NCI-H146 (cell line): Measurements from ENCODE around the gene VAPB.

Source experiments
- DNase-seq: peaks from one replicate; lab custom pipeline; 2025; lab: John Stamatoyannopoulos, UW

Gene VAPB

DNA sequence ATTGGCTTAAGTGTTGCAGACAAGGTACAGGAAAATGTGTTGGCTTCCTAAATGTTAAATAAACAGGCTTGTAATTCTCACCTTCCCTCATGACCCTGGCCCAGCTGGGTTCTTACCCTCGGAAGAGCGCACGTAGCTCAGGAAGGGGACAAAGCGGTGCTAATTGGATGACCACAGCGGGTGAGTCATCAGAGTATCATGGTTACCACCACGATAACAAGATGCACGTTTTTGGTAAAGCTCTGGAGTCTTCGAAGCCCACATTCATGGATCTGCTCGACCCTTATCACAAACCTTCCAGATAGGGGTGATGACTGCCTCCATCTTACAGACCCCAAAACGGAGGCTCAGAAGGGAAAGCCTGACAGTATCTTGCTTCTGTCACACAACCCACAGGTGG, 93.4 kb downstream of the VAPB start:
- DNase-seq, result no peak

DNA sequence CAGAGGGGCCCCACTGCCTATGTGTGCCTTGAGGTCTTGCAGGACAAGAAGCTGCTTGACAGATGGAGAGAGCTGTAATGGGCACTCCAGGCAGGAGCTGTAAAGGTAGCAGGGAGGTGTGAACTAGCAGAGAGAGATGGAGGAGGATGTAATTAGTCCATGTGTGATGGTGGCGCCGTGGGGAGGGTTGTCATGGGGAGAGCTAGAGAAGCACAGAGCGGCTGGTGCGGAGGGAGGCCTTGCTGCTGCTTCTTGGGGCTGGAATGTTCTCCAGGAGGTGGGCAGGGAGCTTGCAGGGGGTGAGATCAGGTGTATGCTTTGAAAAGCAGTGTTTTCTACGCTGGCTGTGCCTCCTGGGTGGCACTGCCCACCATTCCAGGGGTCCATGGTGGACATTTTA, 94.0 kb downstream of the VAPB start:
- DNase-seq, result no peak

DNA sequence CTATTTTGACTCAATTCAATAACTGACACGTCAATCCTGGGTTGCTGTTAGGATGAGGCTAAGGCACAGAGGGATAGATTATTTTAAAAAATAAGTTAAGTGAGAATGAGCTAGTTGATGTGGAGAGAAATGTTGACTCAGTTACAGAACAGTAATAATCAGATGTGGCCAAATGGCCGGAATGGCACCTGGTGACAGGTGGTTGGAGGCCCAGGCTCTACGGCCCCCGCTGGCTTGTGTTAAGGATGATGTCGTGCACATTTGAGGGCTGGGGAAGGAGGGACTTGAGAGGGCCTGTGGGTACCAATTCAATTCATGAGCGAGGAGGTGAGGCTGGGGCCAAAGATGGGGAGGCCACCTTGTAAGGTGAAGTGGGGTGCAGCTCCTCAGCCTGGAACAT, 94.4 kb downstream of the VAPB start:
- DNase-seq, result no peak

DNA sequence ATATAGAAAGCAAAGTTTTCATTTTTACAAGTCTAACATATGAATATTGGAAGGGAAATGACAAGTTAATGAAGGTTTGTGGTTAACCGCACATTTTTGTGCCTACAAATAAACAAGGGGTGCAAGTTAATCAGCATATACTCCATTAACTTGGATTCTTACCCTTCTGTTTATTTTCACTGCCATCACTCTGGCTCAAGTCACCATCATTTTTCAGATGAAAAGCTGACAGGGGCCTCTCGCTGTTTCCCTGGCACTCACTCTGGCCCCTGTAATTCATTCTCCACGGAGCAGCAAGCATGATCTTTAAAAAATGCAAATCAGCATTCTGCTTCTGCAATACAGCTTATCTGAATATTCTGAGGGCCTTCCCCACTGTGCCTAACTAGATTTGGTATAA, 96.4 kb downstream of the VAPB start:
- DNase-seq, result no peak

DNA sequence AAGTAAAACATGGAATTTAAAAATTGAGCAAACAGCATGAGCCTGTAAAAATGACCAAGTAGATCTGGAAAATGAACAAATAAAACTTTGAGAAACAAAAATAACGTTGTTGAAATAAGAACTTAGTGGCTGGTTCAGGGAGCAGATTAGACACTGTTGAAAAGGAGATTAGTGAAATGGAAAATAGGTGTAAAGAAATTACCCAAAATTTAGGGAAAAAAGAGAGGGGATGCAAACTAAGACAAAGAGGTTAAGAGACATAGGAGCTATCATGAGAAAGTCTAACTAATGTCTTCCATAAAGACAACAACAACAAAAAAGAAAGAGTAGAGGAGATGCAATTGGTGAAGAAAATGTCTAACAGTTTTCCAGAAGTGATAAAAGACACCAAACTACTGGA, 97.2 kb downstream of the VAPB start:
- DNase-seq, result no peak

DNA sequence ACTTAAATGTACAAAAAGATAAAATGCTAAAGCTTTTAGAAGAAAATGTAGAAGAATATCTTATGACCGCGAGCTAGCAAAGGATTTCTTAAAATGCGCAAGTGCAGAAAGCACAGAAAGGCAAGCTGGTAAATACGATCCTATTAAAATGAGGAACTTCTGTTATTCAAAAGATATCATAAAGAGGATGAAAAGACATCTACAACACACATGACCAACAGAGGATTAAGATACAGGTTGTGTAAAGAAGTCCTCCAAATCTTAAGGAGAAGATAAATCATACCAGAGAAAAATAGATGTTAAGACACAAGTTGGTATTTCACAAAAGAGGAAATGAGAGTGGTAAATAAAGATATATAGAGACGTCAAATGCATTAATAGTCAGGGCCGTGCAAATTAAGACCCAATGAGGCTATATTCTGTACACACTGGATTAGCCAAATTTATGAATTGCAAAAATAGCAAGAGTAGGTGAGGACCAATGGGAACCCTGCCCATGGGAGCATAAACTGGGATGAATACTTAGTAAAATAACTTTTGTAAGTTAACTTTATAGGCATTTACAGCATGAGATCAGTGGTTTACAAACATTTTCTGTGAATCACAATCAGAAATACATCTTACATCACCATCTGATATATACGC, 103.2 kb downstream of the VAPB start:
- DNase-seq, result no peak

DNA sequence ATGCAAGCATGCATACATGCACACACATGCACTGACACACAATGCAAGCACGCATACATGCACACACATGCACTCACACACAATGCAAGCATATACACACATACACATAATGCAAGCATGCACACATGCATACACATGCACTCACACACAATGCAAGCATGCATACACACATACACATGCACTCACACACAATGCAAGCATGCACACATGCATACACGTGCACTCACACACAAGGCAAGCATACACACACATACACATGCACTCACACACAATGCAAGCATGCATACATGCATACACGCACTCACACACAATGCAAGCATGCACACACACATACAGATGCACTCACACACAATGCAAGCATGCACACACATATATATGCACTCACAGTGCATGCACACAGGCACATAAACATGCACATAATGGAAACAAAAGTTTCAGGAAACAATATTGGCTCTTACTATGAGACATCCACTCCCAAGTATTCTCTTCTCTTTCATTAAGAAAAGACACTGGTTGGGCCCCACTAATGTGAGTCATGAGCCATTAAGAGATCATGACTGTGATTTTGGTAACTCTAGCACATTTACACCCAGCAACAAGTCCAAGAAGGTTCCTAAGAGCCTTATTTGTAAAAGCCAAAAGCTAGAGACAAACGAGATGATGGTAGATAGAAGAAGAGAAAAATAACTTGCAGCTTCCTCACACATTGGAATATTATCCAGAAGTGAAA, 103.9 kb downstream of the VAPB start:
- no peak for DNase-seq

DNA sequence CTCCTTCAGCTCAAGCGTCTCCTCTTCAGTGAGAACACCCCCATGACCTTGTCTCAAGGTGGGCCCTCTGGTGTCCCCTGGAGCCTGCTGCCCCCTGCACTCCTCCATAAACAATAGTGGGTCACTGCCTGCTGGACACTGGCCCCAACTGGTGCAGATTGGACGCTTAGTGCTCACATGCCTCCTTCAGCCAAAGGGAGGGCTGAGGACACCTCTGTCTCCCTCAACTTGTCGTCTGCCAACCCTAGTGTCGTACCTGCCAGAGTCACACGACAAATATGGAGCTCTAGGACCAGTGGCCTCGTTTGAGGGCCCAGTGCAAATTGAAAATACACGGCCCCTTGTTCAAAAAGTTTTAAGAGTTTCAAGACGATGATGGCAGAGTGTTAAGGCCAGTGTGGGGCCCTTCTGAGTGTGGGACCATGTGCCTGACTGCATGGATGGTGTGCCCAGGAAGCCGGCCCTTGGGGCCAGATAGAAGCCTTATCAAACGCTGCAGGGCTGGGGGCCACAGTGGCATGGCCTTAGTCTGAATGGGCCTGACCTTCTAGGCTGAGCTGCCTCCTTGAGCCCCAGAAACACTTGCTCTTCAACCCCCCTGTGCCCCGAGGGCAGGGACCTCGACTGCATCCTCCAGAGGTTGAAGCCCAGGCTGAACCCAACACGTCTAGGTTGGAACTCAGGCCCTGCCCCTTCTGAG, 106.0 kb downstream of the VAPB start:
- no peak for DNase-seq

DNA sequence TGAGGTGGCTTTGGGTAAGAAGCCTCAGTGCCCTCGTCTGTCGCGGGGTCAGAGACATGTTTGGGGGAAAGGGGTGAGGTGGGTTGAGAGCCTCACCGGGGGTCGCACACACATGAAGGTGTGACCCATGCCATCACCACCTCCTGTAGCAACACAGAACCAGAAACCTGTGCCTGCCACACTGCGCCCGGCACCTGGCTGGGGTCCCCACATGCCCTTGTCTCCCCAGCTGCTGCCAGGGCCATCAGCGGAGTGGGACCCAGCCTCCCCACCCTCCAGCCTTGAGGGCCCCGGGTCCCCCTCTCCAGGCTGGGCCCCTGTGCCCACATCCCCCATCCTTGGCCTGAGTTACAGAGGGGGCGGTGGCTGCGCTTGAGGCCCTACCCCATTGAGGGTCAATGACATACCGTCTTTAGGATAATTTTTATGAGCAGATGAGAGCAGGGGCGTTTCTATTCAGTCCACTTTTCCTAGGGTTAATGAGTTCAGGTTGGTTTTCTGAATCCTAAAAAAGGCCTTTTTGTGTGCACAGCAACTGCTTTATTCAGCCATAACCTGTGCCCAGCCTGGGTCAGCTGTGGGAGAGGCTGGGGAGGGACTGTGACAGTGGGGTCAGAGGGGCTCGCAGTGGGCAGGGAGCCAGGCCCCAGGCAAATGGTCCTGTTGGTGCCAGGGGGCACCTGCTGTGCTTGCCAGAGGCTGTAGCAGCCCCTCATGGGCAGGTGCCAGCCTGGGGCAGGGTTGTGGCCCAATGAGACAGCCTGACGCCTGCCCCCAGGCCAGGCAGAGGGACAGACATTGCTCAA, 106.8 kb downstream of the VAPB start:
- no peak for DNase-seq

DNA sequence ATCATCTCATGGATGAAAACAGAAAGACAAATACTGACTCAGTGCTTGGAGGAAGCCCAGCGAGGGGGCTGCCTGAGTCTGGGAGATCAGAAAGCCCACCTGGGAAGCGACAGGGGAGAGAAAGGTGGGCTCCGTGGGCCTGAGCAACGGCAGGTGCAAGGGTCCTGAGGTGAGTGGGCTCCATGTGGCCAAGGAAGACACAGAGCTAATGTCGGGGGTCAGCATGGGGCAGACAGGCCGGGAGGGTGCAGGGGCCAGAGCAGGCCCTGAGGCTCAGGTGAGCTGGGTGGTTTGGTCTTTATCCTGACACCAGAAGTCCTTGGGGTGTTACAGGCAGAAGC, 107.4 kb downstream of the VAPB start:
- no peak for DNase-seq

DNA sequence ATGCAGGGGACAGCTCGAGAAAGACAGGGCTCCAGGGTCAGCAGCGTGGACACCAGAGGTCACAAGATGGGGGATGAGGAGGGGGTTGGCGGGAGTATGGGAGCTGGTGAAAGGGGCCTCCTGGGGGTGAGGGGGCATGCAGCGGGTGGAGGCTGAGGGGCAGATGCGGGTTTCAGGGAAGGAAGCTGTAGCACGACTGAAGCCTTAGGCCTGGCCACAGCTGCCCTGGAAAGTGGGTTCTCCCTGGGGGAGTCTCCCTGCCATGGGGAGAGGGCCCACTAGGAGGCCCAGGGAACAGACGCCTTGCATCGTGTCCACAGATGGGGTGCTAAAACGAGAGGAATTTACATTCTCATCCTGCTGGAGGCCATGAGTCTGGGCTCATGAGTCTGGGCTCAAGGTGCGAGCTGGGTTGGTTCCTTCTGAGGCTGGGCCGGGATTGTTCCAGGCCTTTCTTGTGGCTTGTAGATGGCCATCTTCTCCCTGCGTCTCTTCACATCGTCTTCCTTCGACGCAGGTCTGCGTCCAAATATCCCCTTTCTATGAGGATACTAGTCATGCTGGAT, 108.1 kb downstream of the VAPB start:
- no peak for DNase-seq

DNA sequence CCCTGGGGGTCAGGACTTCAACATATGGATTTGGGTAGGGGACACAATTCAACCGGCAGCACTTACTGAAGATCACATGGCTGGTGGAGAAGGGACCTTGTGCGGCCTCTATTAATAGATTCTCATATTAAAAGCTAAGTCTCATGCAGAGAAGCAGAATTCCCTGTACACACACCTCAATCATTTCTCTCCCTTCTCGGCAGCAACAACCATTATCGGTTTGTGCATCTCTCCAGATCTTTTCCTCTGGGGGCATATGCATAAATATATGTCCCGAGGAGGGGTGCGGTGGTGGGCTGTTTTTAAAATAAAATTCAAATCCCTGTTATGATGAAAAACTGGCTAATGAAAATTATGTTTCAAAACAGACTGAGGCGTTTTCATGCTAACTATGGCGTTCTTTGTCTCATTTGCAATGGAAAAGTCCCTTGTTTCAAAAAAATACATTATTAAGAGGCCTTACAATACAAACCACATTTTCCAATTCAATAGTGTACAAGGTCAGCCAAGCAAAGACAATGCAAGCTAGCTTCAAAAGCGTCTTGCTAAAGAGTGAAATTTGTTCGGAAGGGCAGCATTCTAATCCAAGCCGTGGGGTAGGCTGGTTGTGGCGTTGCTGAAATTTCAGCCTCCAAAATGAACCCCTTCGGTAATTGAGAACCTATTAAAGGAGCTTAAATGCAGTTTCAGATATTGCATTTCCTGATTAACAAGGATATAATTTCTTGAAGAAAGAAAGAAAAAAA, 108.9 kb downstream of the VAPB start:
- no peak for DNase-seq

DNA sequence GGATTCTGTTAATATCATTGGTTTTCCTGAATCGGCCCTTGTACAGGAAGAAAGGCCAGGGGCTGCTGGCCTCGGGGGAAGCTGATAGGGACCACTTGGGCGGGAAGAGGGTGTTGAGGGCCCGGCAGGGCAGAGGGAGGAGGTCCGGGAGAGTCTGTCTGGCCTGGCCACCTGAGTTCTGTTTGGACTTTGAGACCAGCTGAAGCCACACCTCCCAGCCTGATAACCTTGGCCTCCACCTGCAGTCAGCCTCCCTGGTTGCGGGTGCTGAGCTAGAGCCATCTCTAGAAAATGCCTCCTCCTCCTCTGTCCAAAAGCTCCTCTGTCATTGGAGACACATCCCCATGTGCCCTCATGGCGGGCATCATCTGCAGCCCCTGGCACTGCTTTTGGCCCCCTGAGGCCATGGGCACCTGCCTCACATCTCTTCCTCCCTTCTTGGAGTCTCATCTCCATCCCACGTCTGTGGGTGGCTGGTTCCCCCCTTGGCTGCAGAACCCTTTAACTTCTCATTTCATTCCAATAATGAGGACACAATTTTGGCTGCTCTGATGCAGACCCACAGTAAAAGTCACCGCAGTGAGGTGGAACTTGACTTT, 109.5 kb downstream of the VAPB start:
- DNase-seq, result no peak

DNA sequence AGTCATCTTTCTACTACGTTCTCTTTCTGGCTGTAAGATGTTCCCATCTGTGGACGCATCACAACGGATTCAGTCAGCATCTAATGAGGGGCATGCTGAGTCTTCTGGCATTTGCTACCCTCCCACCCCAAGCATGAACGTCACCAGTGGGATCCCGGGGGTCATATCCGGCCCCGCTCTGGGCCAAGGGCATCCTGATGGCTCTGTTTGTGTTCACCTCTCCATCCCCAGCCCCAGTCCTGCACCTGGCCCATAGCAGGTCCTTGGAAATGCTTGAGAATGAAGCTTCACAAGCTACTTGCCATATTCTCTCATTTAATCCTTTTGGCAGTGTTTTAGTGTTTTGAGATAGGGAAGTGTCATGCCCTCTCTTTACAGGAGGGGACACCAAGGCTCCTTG, 111.2 kb downstream of the VAPB start:
- DNase-seq, result no peak
